ENCODE measurements around the gene ZBTB14. TPM values are rescaled to one million over a fixed set of nuclear protein-coding genes. Genes with fewer than 3 reads are reported as not detected.

Gene ZBTB14
- total RNA-seq, 3 donors from 2014 or later, result 9.1 to 15.1 (median 10.7) TPM

- no peaks in the 10 kb centered on the region for H3K36me3 ChIP-seq (ENCODE audit: low read depth)
- no peaks in the 10 kb centered on the region for H3K9me3 ChIP-seq
- H3K4me3 ChIP-seq, result no peak overlapping the region
- ATAC-seq (no peak), DNase-seq (no peak)
- intact Hi-C loops (cut with DNase I, micrococcal nuclease), result no loop called here
- no peak for TF ChIP-seq CTCF (IDR thresholded peaks at IDR 0.05)
- H3K4me1 ChIP-seq (ENCODE audit: low read depth), result no peaks in the 10 kb centered on the region
Measured at GRCh38 chr18:5303636-5304035, 8.1 kb upstream of the ZBTB14 start.

GRCh38 chr18:5302606-5303005 lies 7.1 kb upstream of the ZBTB14 start:
- Histone ChIP-seq H3K9me3 (no peaks in the 10 kb centered on the region), H3K4me3 (no peak overlapping the region), H3K36me3 (ENCODE audit: low read depth) (no peaks in the 10 kb centered on the region), H3K4me1 (ENCODE audit: low read depth) (no peaks in the 10 kb centered on the region)
- no peak for DNase-seq
- no peak for TF ChIP-seq CTCF (IDR thresholded peaks at IDR 0.05)
- intact Hi-C loops (cut with DNase I, micrococcal nuclease), result no loop called here
- ATAC-seq, result no peak

- intact Hi-C loops (cut with DNase I, micrococcal nuclease), result no loop called here
- no peak for ATAC-seq
- Histone ChIP-seq H3K4me1 (ENCODE audit: low read depth) (peaks cover 4% of the 10 kb centered on the region), H3K4me3 (no peak overlapping the region), H3K9me3 (no peaks in the 10 kb centered on the region), H3K36me3 (ENCODE audit: low read depth) (no peaks in the 10 kb centered on the region)
- TF ChIP-seq CTCF (IDR thresholded peaks at IDR 0.05), result no peak
- DNase-seq, result no peak
Measured at GRCh38 chr18:5300476-5301010, 5.0 kb upstream of the ZBTB14 start.

- no peaks in the 10 kb centered on the region for H3K36me3 ChIP-seq (ENCODE audit: low read depth)
- H3K4me3 ChIP-seq, result no peak overlapping the region
- intact Hi-C loops (cut with DNase I, micrococcal nuclease), result loop anchor here in 1 of 2 donors (5.0 kb wide), 1 partner anchor 61 kb away; no protein-coding TSS in a partner anchor
- H3K9me3 ChIP-seq, result no peaks in the 10 kb centered on the region
- ATAC-seq (no peak), DNase-seq (no peak)
- H3K4me1 ChIP-seq (ENCODE audit: low read depth), result peaks cover 8% of the 10 kb centered on the region
- no peak for TF ChIP-seq CTCF (IDR thresholded peaks at IDR 0.05)
Measured at GRCh38 chr18:5298156-5298852, 2.8 kb upstream of the ZBTB14 start.

- TF ChIP-seq CTCF (IDR thresholded peaks at IDR 0.05), result no peak
- DNase-seq, result no peak
- Histone ChIP-seq H3K9me3 (no peaks in the 10 kb centered on the region), H3K36me3 (ENCODE audit: low read depth) (no peaks in the 10 kb centered on the region), H3K4me3 (no peak overlapping the region), H3K4me1 (ENCODE audit: low read depth) (peaks cover 8% of the 10 kb centered on the region)
- no peak for ATAC-seq
- intact Hi-C loops (cut with DNase I, micrococcal nuclease), result loop anchor here in 1 of 2 donors (5.0 kb wide), 1 partner anchor 60 kb away; no protein-coding TSS in a partner anchor
Measured at GRCh38 chr18:5297597-5297996, 2.1 kb upstream of the ZBTB14 start.

All from mucosa of descending colon (tissue), 3 donors.